CD4-positive, alpha-beta T cell treated with Interleukin-15 for 1 hour (primary cell): ENCODE measurements around the gene ZBTB12.
A peak's percentile ranks its signal among the peaks of the same experiment; 100 is the strongest.
"Not testable (repeated sequence)": the region's sequence is repeated elsewhere in the genome, so short reads cannot be mapped to it uniquely, and the experiment has no call there.

Experiments
- DNase-seq: peaks from one replicate; pipeline ENCODE4 v3.0.0-alpha.2; 2020

Gene ZBTB12

DNA sequence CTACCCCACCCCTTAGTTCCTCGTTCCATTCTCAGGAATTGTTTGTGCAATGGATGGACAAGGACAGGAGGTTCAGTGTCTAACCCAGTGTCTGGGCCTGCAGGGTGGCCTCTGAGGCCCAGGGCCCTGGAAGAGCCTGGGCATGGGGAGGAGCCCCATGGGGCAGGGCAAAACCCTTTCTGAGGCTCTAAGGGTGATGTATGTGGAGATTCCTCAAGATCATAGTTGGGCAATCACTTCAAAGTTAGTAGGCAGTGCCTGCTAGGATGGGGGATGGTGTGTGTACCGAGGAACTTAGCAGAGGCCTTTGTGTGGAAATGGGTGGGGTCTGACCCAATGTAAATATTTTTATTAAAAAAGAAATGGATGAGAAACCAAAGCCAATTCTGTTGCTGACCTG lies 18.9 kb upstream of the ZBTB12 start:
- DNase-seq, result no peak

DNA sequence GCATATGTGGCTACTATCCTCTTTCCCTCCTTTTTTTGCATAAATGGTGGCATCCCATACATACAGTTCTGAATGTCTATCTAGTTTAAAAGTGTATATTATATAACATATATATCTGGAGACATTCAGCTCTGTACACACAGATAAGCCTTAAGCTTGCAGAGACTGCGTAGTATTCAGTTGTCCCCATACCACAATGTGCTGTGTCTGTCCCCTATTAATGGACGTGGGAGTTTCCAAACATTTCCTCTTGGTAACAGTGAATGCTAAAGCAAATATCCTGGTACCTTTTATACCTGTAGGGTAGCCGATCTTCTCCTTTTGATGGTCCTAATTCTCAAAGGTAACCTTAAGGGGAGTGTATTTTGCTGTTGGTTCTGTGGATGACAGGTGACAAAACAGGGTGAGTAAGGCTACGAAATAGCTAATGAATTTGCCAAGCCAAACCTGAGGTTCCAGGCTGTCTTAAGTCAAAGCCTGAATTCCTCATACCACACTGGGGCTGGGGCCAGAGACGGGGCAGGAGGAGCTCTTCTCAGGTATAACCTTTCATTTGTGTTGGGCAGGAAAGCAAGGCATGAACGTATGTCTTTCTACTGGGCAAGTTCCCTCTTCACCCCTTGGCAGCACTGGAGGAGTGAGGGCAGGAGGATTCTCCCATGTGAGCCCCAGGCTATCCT lies 17.9 kb upstream of the ZBTB12 start:
- DNase-seq, result no peak

DNA sequence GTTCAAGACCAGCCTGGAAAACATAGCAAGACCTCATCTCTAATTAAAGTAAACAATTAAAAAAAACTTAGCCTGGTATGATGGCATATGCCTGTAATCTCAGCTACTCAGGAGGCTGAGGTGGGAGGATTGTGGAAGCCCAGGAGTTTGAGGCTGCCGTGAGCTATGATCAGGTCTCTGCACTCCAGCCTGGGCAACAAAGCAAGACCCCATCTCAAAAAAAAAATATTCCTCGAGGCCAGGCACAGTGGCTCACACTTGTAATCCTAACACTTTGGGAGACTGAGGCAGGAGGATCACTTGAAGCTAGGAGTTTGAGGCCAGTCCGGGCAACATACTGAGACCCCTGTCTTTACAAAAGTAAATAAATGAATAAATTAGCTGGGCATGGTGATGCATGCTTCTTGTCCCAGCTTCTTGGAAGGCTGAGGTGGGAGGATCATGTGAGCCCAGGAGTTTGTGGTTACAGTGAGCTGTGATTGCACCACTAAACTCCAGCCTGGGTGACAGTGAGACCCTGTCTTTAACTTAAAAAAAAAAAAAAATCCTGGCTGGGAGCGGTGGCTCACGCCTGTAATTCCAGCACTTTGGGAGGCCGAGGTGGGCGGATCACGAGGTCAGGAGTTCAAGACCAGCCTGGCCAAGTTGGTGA lies 16.3 kb upstream of the ZBTB12 start:
- no peak for DNase-seq

DNA sequence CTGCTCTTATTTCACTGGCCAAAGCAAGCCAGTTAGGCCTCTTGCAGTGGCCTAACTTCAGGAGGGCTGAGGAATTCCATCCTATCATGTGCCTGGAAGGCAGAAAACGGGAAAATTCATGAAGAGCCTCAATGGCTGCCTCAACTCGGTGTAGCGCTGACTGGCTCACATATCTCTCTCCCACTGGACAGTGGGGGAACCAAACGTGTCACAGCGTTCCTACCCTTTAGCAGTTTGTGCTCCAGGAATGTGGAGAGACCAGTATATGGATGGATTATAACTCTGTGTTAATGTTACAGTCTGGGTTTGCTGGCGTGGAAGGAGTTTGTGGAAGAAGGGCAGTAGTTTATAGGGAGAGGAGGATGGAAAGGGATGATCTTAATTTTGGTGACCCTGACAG lies 13.9 kb upstream of the ZBTB12 start:
- no peak for DNase-seq

DNA sequence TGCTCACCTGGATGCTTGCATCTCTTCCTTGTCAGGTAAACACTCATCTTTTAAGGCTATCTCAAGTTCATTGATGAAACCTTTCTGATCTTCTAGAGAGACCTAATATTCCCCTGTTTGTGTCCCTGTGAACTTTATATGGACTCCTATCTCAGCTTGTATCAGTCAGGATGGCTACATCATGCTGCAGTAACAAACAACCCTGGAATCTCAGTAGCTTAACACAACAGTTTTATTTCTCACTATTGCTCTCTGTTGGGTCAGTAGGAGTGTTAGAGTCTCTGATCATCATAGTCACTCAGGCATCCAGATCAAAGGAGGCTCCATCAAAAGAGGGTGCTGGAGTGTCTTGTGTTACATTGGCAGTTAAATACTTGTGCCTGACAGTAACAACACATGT lies 13.5 kb upstream of the ZBTB12 start:
- DNase-seq, result no peak

- DNase-seq, result no peak
These were observed 10.1 kb upstream of the ZBTB12 start for GRCh38 chr6:31911826-31912585.

- not testable (repeated sequence) for DNase-seq
These were observed 7.4 kb upstream of the ZBTB12 start for GRCh38 chr6:31909298-31909697.

GRCh38 chr6:31908791-31909190 lies 6.9 kb upstream of the ZBTB12 start:
- DNase-seq, result no peak

DNA sequence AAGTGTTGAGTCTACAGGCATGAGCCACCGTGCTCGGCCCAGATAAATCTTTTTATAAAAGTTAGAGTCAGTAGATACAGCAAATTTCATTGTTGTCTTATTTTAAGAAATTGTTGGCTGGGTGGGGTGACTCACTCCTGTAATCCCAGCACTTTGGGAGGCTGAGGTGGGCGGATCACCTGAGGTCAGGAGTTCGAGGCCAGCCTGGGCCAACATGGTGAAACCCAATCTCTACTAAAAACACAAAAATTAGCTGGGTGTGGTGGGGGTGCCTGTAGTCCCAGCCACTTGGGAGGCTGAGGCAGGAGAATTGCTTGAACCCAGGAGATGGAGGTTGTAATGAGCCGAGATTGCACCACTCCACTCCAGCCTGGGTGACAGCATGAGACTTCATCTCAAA lies 6.4 kb upstream of the ZBTB12 start:
- not testable (repeated sequence) for DNase-seq

DNA sequence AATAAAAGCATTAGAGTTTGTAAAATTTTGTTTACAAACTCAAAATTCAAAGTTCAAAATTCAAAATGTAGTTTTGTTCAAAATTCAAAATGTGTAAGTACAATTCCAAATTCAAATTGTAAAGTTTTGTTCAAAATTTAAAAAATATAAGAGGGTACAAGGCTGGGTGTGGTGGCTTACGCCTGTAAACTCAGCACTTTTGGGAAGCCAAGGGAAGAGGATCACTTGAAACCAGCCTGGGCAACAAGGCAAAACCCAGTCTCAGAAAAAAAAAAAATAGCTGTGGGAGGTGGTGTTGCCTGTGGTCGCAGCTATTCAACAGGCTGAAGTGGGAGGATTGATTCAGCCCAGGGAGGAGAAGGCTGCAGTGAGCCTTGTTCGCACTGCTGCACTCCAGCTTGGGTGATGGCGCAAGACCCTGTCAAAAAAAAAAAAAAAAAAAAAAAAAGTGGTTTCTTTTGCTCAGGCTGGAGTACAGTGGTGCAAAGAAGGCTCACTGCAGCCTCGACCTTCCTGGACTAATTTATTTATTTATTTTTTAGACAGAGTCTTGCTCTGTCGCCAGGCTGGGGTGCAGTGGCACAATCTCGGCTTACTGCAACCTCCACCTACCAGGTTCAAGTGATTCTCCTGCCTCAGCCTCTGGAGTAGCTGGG lies 5.4 kb upstream of the ZBTB12 start:
- DNase-seq, result no peak

GRCh38 chr6:31906727-31907126 lies 4.8 kb upstream of the ZBTB12 start:
- not testable (repeated sequence) for DNase-seq

DNA sequence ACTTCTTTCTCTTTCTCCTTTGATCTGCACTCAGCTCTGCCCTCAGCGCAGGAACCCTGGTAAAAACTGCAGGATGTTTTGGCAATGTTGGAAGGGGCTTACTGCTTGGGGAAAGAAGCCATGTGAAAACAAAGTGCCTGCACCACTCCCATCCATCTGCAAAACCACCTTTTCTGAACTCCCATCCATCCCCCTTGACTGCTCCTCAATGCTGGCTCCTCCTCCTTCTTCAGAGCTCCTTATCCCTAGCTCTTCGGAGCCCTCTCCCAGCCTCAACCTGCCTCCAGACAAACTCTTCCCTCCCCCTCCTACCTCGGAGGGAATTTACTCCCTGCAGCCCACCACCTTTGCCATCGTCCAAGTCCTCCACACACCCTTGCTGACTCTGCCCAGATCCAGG lies 4.2 kb upstream of the ZBTB12 start:
- DNase-seq, result no peak

DNA sequence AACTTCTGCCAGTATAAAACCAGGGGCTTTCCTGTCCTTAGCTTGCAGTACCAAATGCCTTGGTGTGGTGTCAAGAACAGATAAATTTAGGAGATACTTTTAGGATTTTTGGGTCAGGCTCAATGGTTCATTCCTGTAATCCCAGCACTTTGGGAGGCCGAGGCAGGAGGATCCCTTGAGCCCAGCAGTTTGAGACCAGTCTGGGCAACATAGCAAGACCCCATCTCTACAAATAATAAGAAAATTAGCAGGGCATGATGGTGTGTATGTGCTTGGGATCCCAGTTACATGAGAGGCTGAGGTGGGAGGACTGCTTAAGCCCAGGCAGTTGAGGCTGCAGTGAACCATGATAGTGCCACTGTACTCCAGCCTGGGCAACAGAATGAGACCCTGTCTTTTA lies 3.2 kb upstream of the ZBTB12 start:
- DNase-seq, result no peak

- DNase-seq, result no peak
These were observed 2.1 kb upstream of the ZBTB12 start for GRCh38 chr6:31903957-31904356.

DNA sequence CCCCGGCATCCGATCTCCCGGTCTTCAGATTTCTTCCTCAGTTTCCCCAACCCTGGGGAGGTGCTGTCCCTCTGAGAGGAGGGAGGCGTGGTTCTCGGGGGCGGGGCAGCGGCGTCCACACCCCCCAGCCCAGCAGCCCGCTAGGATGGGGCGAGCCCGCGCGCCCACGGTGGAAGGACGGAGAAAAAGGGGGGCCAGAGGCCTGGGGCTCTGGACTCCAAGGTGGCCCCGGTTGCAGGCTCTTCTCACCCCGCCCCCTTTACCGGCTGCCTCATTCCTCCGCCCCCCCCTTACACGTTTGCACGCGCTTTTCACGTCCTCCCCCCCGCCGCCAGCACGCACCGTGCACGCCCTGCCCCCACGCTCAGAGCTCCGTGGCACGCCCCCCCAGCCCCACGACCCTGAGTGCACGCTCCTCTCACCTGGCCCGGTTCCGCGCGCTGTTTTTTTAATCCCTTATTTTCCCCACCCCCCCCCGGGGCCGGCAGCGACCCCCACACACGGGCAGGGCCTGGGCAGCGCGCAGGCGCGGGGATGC lies 402 bp downstream of the ZBTB12 start:
- peak; percentile 65 for DNase-seq

GRCh38 chr6:31900917-31901414 lies 920 bp downstream of the ZBTB12 start:
- no peak for DNase-seq

- DNase-seq, result no peak
These were observed 1.8 kb downstream of the ZBTB12 start for GRCh38 chr6:31899882-31900722.

- DNase-seq, result no peak
These were observed 2.7 kb downstream of the ZBTB12 start for GRCh38 chr6:31899215-31899614.

DNA sequence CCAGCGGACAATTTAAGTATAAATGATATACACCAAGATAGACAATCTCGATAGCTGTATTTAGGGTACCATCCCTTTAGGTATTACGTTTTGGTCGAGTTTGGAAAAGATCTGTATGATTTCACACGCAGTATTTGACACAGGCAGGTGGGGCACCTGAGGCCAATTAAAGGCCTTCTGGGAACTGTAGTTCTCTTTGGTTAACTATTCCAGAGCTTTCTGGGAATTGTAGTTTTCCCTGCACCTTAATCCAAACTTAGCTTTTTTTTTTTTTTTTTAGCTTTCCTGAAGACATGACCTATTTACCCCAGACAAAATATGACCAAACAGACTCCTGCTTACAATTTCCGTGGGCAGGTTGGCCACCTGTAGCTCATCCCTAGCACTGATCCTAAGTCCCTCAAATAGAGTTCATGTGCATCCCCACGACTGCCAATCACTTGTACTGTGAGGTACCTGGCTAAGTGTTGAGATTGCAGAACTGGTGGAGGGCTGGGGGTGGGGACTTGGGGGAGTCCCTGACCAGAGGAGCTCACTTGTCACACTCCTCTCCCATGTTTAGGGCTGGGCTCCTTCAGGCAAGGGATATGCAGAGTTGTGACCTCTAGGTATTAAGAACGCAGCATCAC lies 3.4 kb downstream of the ZBTB12 start:
- peak; percentile 34 for DNase-seq

DNA sequence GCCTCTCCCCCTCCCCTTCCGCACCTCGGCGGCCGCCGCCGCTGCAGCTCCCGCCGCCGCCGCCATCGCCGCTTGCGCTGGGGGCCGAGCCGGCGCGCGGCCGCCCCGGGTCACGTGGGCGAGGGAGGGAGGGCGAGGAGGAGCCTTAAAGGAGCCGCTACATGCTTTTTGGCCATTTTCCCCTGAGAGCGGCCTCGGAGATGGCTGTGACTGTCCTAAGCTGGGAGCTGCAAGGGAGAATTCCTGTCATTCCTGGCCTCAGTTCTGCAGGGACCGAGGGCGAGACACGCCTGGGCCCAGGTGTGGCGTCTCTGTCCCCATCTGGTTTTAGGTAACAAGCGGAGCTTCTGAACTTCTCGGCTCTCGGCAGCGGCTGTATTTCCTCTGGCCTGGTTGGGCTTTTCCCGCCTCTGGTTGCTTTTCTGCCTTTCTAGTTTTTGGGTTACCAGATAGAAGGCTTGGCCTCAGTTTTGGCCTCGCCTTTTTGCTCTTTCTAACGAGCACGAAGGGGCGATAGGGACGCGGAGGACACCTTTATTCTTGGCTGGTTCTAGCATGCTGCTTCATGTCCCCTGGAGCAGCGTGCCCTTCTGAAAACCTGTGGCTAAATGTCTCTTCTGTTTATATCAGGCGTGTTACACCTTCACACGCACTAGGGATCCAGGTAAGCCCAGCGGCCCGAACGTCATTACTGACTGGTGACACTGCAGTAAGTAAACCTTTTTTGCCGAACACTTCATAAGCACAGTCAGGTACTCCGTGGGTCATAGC lies 4.1 kb downstream of the ZBTB12 start, which contains the start of gene EHMT2:
TSS of gene EHMT2 (minus strand) at position 87 of the 771 bp plus-strand sequence. CDS start at position 66, 21 bp downstream.
- peak; percentile 83 for DNase-seq
